Measurements from ENCODE around the gene TSPAN12.

Gene TSPAN12

DNA sequence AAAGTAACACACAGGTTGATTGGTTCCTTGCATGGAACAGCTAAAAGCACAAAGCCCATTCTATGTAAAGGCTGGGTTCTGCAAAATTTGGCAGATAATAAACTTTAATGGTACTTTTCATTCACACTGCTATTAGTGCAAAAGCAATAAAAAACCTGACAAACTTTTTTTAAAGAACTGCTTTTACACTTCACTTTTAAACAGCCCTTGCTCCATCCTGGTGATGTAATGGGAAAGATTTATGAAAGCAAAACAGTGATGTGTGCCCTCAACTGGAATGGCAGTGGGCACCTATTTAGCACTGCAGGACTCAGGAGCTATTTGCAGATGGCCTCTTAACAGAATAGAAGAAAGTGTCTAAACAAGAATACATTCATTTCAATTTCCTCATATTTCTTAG, 44.9 kb downstream of the TSPAN12 start (continued):
- TF ChIP-seq ZBTB21 (tag by site-specific recombination; IDR thresholded peaks at IDR 0.05): no peak
- TF ChIP-seq IKZF3 (tag by site-specific recombination; IDR thresholded peaks at IDR 0.05): peak; percentile 79
- TF ChIP-seq, protein P1, sequence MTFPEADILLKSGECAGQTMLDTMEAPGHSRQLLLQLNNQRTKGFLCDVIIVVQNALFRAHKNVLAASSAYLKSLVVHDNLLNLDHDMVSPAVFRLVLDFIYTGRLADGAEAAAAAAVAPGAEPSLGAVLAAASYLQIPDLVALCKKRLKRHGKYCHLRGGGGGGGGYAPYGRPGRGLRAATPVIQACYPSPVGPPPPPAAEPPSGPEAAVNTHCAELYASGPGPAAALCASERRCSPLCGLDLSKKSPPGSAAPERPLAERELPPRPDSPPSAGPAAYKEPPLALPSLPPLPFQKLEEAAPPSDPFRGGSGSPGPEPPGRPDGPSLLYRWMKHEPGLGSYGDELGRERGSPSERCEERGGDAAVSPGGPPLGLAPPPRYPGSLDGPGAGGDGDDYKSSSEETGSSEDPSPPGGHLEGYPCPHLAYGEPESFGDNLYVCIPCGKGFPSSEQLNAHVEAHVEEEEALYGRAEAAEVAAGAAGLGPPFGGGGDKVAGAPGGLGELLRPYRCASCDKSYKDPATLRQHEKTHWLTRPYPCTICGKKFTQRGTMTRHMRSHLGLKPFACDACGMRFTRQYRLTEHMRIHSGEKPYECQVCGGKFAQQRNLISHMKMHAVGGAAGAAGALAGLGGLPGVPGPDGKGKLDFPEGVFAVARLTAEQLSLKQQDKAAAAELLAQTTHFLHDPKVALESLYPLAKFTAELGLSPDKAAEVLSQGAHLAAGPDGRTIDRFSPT (tag by site-specific recombination; IDR thresholded peaks at IDR 0.05): no peak
- TF ChIP-seq, protein P2, sequence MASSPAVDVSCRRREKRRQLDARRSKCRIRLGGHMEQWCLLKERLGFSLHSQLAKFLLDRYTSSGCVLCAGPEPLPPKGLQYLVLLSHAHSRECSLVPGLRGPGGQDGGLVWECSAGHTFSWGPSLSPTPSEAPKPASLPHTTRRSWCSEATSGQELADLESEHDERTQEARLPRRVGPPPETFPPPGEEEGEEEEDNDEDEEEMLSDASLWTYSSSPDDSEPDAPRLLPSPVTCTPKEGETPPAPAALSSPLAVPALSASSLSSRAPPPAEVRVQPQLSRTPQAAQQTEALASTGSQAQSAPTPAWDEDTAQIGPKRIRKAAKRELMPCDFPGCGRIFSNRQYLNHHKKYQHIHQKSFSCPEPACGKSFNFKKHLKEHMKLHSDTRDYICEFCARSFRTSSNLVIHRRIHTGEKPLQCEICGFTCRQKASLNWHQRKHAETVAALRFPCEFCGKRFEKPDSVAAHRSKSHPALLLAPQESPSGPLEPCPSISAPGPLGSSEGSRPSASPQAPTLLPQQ (tag by site-specific recombination; IDR thresholded peaks at IDR 0.05): no peak
- TF ChIP-seq ZBTB48 (tag by site-specific recombination; IDR thresholded peaks at IDR 0.05): no peak
- TF ChIP-seq, protein P3, sequence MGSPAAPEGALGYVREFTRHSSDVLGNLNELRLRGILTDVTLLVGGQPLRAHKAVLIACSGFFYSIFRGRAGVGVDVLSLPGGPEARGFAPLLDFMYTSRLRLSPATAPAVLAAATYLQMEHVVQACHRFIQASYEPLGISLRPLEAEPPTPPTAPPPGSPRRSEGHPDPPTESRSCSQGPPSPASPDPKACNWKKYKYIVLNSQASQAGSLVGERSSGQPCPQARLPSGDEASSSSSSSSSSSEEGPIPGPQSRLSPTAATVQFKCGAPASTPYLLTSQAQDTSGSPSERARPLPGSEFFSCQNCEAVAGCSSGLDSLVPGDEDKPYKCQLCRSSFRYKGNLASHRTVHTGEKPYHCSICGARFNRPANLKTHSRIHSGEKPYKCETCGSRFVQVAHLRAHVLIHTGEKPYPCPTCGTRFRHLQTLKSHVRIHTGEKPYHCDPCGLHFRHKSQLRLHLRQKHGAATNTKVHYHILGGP (tag by site-specific recombination; IDR thresholded peaks at IDR 0.05): no peak
- peak; percentile 16; the same call in 1 of the 2 replicates for TF ChIP-seq ZNF350 (tag by site-specific recombination; IDR thresholded peaks at IDR 0.05)
- TF ChIP-seq, protein P4, sequence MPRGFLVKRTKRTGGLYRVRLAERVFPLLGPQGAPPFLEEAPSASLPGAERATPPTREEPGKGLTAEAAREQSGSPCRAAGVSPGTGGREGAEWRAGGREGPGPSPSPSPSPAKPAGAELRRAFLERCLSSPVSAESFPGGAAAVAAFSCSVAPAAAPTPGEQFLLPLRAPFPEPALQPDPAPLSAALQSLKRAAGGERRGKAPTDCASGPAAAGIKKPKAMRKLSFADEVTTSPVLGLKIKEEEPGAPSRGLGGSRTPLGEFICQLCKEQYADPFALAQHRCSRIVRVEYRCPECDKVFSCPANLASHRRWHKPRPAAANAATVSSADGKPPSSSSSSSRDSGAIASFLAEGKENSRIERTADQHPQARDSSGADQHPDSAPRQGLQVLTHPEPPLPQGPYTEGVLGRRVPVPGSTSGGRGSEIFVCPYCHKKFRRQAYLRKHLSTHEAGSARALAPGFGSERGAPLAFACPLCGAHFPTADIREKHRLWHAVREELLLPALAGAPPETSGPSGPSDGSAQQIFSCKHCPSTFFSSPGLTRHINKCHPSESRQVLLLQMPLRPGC (tag by site-specific recombination; IDR thresholded peaks at IDR 0.05): no peak
- TF ChIP-seq, protein P5, sequence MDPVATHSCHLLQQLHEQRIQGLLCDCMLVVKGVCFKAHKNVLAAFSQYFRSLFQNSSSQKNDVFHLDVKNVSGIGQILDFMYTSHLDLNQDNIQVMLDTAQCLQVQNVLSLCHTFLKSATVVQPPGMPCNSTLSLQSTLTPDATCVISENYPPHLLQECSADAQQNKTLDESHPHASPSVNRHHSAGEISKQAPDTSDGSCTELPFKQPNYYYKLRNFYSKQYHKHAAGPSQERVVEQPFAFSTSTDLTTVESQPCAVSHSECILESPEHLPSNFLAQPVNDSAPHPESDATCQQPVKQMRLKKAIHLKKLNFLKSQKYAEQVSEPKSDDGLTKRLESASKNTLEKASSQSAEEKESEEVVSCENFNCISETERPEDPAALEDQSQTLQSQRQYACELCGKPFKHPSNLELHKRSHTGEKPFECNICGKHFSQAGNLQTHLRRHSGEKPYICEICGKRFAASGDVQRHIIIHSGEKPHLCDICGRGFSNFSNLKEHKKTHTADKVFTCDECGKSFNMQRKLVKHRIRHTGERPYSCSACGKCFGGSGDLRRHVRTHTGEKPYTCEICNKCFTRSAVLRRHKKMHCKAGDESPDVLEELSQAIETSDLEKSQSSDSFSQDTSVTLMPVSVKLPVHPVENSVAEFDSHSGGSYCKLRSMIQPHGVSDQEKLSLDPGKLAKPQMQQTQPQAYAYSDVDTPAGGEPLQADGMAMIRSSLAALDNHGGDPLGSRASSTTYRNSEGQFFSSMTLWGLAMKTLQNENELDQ (tag by site-specific recombination; IDR thresholded peaks at IDR 0.05; ENCODE audit: low read depth): no peak
- no peak for TF ChIP-seq ZNF473 (tag by site-specific recombination; IDR thresholded peaks at IDR 0.05)
- peak; percentile 65; the same call in 1 of the 2 replicates for TF ChIP-seq ZNF843 (tag by site-specific recombination; IDR thresholded peaks at IDR 0.05)
- TF ChIP-seq, protein P6, sequence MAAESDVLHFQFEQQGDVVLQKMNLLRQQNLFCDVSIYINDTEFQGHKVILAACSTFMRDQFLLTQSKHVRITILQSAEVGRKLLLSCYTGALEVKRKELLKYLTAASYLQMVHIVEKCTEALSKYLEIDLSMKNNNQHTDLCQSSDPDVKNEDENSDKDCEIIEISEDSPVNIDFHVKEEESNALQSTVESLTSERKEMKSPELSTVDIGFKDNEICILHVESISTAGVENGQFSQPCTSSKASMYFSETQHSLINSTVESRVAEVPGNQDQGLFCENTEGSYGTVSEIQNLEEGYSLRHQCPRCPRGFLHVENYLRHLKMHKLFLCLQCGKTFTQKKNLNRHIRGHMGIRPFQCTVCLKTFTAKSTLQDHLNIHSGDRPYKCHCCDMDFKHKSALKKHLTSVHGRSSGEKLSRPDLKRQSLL (tag by site-specific recombination; IDR thresholded peaks at IDR 0.05): no peak
- TF ChIP-seq ZNF133 (tag by site-specific recombination; IDR thresholded peaks at IDR 0.05): no peak
- TF ChIP-seq ZXDB (tag by site-specific recombination; IDR thresholded peaks at IDR 0.05): no peak
- no peak for TF ChIP-seq BCL11A (tag by site-specific recombination; IDR thresholded peaks at IDR 0.05; ENCODE audit: low read depth)
- TF ChIP-seq ZNF791 (tag by site-specific recombination; IDR thresholded peaks at IDR 0.05): no peak
- TF ChIP-seq, protein P7, sequence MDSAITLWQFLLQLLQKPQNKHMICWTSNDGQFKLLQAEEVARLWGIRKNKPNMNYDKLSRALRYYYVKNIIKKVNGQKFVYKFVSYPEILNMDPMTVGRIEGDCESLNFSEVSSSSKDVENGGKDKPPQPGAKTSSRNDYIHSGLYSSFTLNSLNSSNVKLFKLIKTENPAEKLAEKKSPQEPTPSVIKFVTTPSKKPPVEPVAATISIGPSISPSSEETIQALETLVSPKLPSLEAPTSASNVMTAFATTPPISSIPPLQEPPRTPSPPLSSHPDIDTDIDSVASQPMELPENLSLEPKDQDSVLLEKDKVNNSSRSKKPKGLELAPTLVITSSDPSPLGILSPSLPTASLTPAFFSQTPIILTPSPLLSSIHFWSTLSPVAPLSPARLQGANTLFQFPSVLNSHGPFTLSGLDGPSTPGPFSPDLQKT (IDR thresholded peaks at IDR 0.05; ENCODE audit: borderline replicate concordance, low read depth, low read length): no peak
- TF ChIP-seq, protein P8, sequence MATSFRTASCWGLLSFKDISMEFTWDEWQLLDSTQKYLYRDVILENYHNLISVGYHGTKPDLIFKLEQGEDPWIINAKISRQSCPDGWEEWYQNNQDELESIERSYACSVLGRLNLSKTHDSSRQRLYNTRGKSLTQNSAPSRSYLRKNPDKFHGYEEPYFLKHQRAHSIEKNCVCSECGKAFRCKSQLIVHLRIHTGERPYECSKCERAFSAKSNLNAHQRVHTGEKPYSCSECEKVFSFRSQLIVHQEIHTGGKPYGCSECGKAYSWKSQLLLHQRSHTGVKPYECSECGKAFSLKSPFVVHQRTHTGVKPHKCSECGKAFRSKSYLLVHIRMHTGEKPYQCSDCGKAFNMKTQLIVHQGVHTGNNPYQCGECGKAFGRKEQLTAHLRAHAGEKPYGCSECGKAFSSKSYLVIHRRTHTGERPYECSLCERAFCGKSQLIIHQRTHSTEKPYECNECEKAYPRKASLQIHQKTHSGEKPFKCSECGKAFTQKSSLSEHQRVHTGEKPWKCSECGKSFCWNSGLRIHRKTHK (tag by site-specific recombination; IDR thresholded peaks at IDR 0.05): no peak
- no peak for TF ChIP-seq SP2 (tag by site-specific recombination; IDR thresholded peaks at IDR 0.05)
- TF ChIP-seq, protein P9, sequence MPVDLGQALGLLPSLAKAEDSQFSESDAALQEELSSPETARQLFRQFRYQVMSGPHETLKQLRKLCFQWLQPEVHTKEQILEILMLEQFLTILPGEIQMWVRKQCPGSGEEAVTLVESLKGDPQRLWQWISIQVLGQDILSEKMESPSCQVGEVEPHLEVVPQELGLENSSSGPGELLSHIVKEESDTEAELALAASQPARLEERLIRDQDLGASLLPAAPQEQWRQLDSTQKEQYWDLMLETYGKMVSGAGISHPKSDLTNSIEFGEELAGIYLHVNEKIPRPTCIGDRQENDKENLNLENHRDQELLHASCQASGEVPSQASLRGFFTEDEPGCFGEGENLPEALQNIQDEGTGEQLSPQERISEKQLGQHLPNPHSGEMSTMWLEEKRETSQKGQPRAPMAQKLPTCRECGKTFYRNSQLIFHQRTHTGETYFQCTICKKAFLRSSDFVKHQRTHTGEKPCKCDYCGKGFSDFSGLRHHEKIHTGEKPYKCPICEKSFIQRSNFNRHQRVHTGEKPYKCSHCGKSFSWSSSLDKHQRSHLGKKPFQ (tag by site-specific recombination; IDR thresholded peaks at IDR 0.05): peak; percentile 77
- peak; percentile 89 for TF ChIP-seq ZSCAN30 (tag by site-specific recombination; IDR thresholded peaks at IDR 0.05)
- TF ChIP-seq ZNF654 (tag by site-specific recombination; IDR thresholded peaks at IDR 0.05; ENCODE audit: low read depth): no peak
- TF ChIP-seq ZNF530 (tag by site-specific recombination; IDR thresholded peaks at IDR 0.05; ENCODE audit: low read depth): no peak
- TF ChIP-seq ZNF292 (tag by site-specific recombination; IDR thresholded peaks at IDR 0.05; ENCODE audit: borderline replicate concordance, low read depth): no peak
- no peak for TF ChIP-seq ZNF571 (tag by site-specific recombination; IDR thresholded peaks at IDR 0.05)
- no peak for TF ChIP-seq HOXA7 (CRISPR knock-in tag; IDR thresholded peaks at IDR 0.05; ENCODE audit: borderline replicate concordance)

Measured in HEK293 (cell line).